HFFc6 (cell line): ENCODE measurements around the gene FGFBP3. TPM values are rescaled to one million over a fixed set of nuclear protein-coding genes. Genes with fewer than 3 reads are reported as not detected.
A peak's percentile ranks its signal among the peaks of the same experiment; 100 is the strongest.

ENCODE experiments used
- DNase-seq: peaks from one replicate; pipeline ENCODE4 v3.0.0-alpha.2; 2018
- H3K27ac Mint-ChIP-seq: 2 replicates; pipeline ENCODE4 v1.8.0; 2020; ENCODE audit warnings: mild to moderate bottlenecking, mixed read lengths
- H3K27me3 Mint-ChIP-seq: 2 replicates; pipeline ENCODE4 v1.8.0; 2021; ENCODE audit warnings: mild to moderate bottlenecking, moderate library complexity, mixed read lengths; ENCODE audit not compliant: insufficient read depth
- H3K36me3 Mint-ChIP-seq: 2 replicates; pipeline ENCODE4 v1.8.0; 2021; ENCODE audit warnings: low read depth, mixed read lengths
- H3K4me1 Mint-ChIP-seq: 2 replicates; pipeline ENCODE4 v1.8.0; 2020; ENCODE audit warnings: low read depth, mixed read lengths
- H3K4me3 Mint-ChIP-seq: 2 replicates; pipeline ENCODE4 v1.8.0; 2020; ENCODE audit warnings: mild to moderate bottlenecking, moderate library complexity, mixed read lengths
- H3K9me3 Mint-ChIP-seq: 2 replicates; pipeline ENCODE4 v1.8.0; 2020; ENCODE audit warnings: mild to moderate bottlenecking, mixed read lengths
- CTCF ChIP-seq: fragments of 200-600 bp; sonication (generic); IDR thresholded peaks from 2 replicates; pipeline ENCODE4 v1.5.0; 2021; ENCODE audit warnings: antibody characterized with exemption, mild to moderate bottlenecking
- total RNA-seq, 6 experiments: library from RNA; stranded (reverse); fragmentation: NEBNext Ultra II Directional; extraction: Animal tissue kit (Norgen Biotek cat#: 25700); gene quantifications; 2 replicates in 1 of 6; 3 replicates in 5 of 6; pipeline ENCODE4 v1.2.3, GENCODE V29; 2021

FGFBP3 gene
- total RNA-seq, 6 experiments from 2014 or later = 0.47 to 0.54 (median 0.52) TPM

- peaks cover 20% of the 10 kb centered on the region for H3K4me1 Mint-ChIP-seq
- no peaks in the 10 kb centered on the region for H3K9me3 Mint-ChIP-seq
- H3K4me3 Mint-ChIP-seq = no peak overlapping the region
- DNase-seq = no peak
- TF ChIP-seq CTCF = no peak
- H3K27me3 Mint-ChIP-seq = no peaks in the 10 kb centered on the region
- H3K27ac Mint-ChIP-seq = no peak overlapping the region
- peaks cover 27% of the 10 kb centered on the region for H3K36me3 Mint-ChIP-seq
Measured at GRCh38 chr10:91941426-91941825, 32.1 kb upstream of the FGFBP3 start.

GRCh38 chr10:91939653-91940052, 30.4 kb upstream of the FGFBP3 start:
- no peak overlapping the region for H3K4me3 Mint-ChIP-seq
- no peaks in the 10 kb centered on the region for H3K27me3 Mint-ChIP-seq
- DNase-seq = no peak
- H3K36me3 Mint-ChIP-seq = peaks cover 30% of the 10 kb centered on the region
- H3K27ac Mint-ChIP-seq = no peak overlapping the region
- H3K9me3 Mint-ChIP-seq = no peaks in the 10 kb centered on the region
- no peak for TF ChIP-seq CTCF
- H3K4me1 Mint-ChIP-seq = peaks cover 23% of the 10 kb centered on the region

DNA sequence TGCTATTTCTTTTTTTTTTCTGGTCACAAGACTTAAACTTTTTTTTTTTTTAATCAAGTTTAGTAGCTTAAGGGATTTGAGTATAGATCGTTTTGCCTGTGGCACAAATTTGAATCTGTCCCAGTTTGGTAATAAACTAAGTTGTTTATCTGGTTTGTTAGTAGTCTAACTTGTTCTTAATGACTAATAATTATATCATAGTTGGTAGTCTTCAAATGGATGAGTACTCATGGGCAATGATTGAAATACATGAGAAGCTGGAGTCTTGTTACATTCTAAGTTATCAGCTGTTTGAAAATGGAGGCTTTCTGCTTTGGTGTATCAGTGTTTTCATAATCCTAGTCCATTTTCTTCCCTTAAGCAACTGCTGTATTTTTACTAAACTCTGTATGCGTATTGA, 26.6 kb upstream of the FGFBP3 start:
- Mint-ChIP-seq H3K27me3 (peaks cover 2% of the 10 kb centered on the region; the same call in 1 of the 2 replicates), H3K4me1 (peaks cover 36% of the 10 kb centered on the region), H3K36me3 (peaks cover 42% of the 10 kb centered on the region), H3K4me3 (no peak overlapping the region), H3K27ac (no peak overlapping the region), H3K9me3 (no peaks in the 10 kb centered on the region)
- no peak for TF ChIP-seq CTCF
- no peak for DNase-seq

GRCh38 chr10:91932737-91933136, 23.5 kb upstream of the FGFBP3 start:
- Mint-ChIP-seq H3K27me3 (peaks cover 2% of the 10 kb centered on the region; the same call in 1 of the 2 replicates), H3K4me3 (no peak overlapping the region), H3K9me3 (no peaks in the 10 kb centered on the region), H3K27ac (no peak overlapping the region), H3K36me3 (peaks cover 34% of the 10 kb centered on the region), H3K4me1 (peaks cover 43% of the 10 kb centered on the region)
- no peak for TF ChIP-seq CTCF
- no peak for DNase-seq

DNA sequence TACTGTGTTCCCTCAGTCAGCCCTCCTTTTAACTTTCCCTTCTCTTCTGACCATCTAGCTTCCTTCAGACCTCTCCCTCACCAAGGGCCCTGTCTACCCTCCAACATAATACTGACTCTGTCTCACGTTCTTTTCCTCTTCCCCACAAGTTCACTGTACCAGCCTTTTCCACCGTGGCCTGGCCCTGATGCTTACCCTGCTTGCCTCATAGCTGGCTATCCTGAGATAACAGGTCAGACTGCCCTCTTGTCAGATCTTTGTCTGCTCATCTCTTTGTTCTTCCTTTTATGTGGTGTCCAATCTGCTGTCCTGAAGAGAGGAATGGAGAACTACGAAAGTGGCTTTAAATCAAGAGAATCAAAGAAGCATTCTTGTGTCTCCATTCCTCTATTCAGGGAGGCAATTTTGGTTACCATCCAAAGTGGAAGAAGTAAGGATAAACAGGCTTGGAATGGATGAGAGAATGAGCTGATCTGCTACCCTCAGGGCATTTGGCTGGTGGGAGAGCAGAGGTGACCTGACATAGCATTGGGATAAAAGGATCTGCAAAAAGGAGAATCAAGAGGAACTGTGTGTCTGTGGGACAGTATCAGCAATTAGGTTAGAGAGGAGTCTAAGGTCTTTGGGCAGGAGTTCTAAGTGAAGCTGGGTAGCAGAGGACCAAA, 22.4 kb upstream of the FGFBP3 start:
- TF ChIP-seq CTCF = no peak
- H3K27ac Mint-ChIP-seq = peak overlapping the region; percentile 56
- peaks cover 50% of the 10 kb centered on the region for H3K4me1 Mint-ChIP-seq
- H3K9me3 Mint-ChIP-seq = no peaks in the 10 kb centered on the region
- peaks cover 2% of the 10 kb centered on the region; the same call in 1 of the 2 replicates for H3K27me3 Mint-ChIP-seq
- H3K36me3 Mint-ChIP-seq = peaks cover 36% of the 10 kb centered on the region
- peak; percentile 30 for DNase-seq
- H3K4me3 Mint-ChIP-seq = no peak overlapping the region; the same call in 1 of the 2 replicates
